ENCODE data around the gene ZNF518A. TPM values are rescaled to one million over a fixed set of nuclear protein-coding genes. Genes with fewer than 3 reads are reported as not detected.

ZNF518A gene
- polyA plus RNA-seq, 3 donors, result 9.5 to 15.8 (median 13.2) TPM

DNA sequence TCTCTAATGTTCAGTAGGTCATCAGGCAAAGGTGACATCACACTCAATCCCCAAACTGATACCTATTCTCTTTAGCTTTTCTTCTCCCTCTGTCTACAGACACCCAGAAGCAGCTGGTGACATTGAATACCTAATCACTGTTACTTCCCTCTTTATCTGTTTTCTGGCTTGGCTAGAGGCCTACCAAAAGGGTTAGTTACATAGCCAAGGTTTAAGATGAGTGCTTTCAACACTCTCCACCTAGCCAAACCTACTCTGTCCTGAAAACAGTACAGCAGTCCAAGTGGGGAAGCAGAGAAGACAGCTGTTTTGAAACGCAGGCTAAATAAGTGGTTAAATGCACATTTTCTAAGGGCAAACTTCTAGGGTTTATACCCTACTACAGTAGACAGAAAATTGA, 47.3 kb upstream of the ZNF518A start:
- WGBS (ENCODE audit: insufficient coverage), result no CpG with 5 or more reads among the region's 1 CpG
- Histone ChIP-seq H3K9me3 (replicated peaks in 1 of 2; ENCODE audit: control insufficient read depth in 1 of 2, insufficient read depth in 1 of 2, low read length in 2 of 2) (no peaks in the 10 kb centered on the region), H3K27ac (ENCODE audit: low read depth in 1 of 2, low read length in 2 of 2) (no peak overlapping the region)

GRCh38 chr10:96089116-96089515, 41.0 kb upstream of the ZNF518A start:
- peaks cover 16 to 27% (median 21%) of the 10 kb centered on the region in 3 donors for H3K27me3 Mint-ChIP-seq (ENCODE audit: low read depth in 3 of 3)
- Histone ChIP-seq H3K27ac (ENCODE audit: low read depth in 1 of 2, low read length in 2 of 2) (peak overlapping the region in 1 of 2 donors; percentile 98), H3K4me1 (ENCODE audit: control insufficient read depth in 1 of 2, insufficient read depth in 2 of 2, low read length in 2 of 2) (peaks cover 7 to 12% of the 10 kb centered on the region in 2 donors), H3K9me3 (replicated peaks in 1 of 2; ENCODE audit: control insufficient read depth in 1 of 2, insufficient read depth in 1 of 2, low read length in 2 of 2) (peaks cover 7 to 12% of the 10 kb centered on the region in 2 donors), H3K27me3 (ENCODE audit: control insufficient read depth in 2 of 2, insufficient read depth in 2 of 2, low read length in 2 of 2) (peaks cover 18 to 22% of the 10 kb centered on the region in 2 donors), H3K9ac (ENCODE audit: insufficient read depth, low read length, poor library complexity, severe bottlenecking) (no peak overlapping the region), H3K4me2 (replicated peaks; ENCODE audit: extremely low read depth, low read length, poor library complexity, severe bottlenecking) (peak overlapping the region; percentile 81), H3K79me2 (ENCODE audit: insufficient read depth, low read length) (no peaks in the 10 kb centered on the region), H2AFZ (ENCODE audit: insufficient read depth, low read depth, low read length, poor library complexity, severe bottlenecking) (peak overlapping the region; percentile 90), H4K20me1 (ENCODE audit: insufficient read depth, low read length) (no peaks in the 10 kb centered on the region), H3K36me3 (replicated peaks in 1 of 2; ENCODE audit: control insufficient read depth in 1 of 2, insufficient read depth in 2 of 2, low read length in 2 of 2) (no peaks in the 10 kb centered on the region), H3K4me3 (replicated peaks in 1 of 3; ENCODE audit: low read depth in 2 of 3, low read length in 3 of 3) (peak overlapping the region in 2 of 3 experiments; percentile 81 to 97)
- peaks cover 3 to 23% (median 22%) of the 10 kb centered on the region in 7 donors for H3K9me3 Mint-ChIP-seq
- peaks cover 7% of the 10 kb centered on the region for H3K4me1 Mint-ChIP-seq
- peak overlapping the region in 1 of 7 donors; percentile 99 for H3K27ac Mint-ChIP-seq
- WGBS (ENCODE audit: insufficient coverage), result no CpG with 5 or more reads among the region's 2 CpGs
- peak overlapping the region; percentile 92 to 95 for H3K4me3 Mint-ChIP-seq
- intact Hi-C loops (cut with micrococcal nuclease), result loop anchor here in 1 of 2 donors (5.0 kb wide), 1 partner anchor 47 kb away; the partner anchor contains the start of gene CCNJ
- H3K36me3 Mint-ChIP-seq, result peaks cover 4 to 14% of the 10 kb centered on the region in 2 donors
- no peak for DNase-seq
- TF ChIP-seq, protein P1, sequence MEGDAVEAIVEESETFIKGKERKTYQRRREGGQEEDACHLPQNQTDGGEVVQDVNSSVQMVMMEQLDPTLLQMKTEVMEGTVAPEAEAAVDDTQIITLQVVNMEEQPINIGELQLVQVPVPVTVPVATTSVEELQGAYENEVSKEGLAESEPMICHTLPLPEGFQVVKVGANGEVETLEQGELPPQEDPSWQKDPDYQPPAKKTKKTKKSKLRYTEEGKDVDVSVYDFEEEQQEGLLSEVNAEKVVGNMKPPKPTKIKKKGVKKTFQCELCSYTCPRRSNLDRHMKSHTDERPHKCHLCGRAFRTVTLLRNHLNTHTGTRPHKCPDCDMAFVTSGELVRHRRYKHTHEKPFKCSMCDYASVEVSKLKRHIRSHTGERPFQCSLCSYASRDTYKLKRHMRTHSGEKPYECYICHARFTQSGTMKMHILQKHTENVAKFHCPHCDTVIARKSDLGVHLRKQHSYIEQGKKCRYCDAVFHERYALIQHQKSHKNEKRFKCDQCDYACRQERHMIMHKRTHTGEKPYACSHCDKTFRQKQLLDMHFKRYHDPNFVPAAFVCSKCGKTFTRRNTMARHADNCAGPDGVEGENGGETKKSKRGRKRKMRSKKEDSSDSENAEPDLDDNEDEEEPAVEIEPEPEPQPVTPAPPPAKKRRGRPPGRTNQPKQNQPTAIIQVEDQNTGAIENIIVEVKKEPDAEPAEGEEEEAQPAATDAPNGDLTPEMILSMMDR (IDR thresholded peaks at IDR 0.05), result no peak

More for the DNA sequence above, 47.3 kb upstream of the ZNF518A start:
- no peak overlapping the region for H3K9ac ChIP-seq (ENCODE audit: insufficient read depth, low read length, poor library complexity, severe bottlenecking)
- TF ChIP-seq, protein P1 (IDR thresholded peaks at IDR 0.05), result no peak
- no peaks in the 10 kb centered on the region for H4K20me1 ChIP-seq (ENCODE audit: insufficient read depth, low read length)
- H3K27ac Mint-ChIP-seq, result no peak overlapping the region
- DNase-seq, result no peak
- H3K4me1 ChIP-seq (ENCODE audit: control insufficient read depth in 1 of 2, insufficient read depth in 2 of 2, low read length in 2 of 2), result no peaks in the 10 kb centered on the region
- no peak overlapping the region for H3K4me3 ChIP-seq (replicated peaks in 1 of 3; ENCODE audit: low read depth in 2 of 3, low read length in 3 of 3)
- peaks cover 17 to 29% of the 10 kb centered on the region in 2 donors for H3K36me3 Mint-ChIP-seq
- no peaks in the 10 kb centered on the region for H3K79me2 ChIP-seq (ENCODE audit: insufficient read depth, low read length)
- H3K4me1 Mint-ChIP-seq, result no peaks in the 10 kb centered on the region
- intact Hi-C loops (cut with micrococcal nuclease), result no loop called here
- no peak overlapping the region for H3K4me2 ChIP-seq (replicated peaks; ENCODE audit: extremely low read depth, low read length, poor library complexity, severe bottlenecking)
- H3K27me3 Mint-ChIP-seq (ENCODE audit: low read depth in 3 of 3), result no peaks in the 10 kb centered on the region
- H3K36me3 ChIP-seq (replicated peaks in 1 of 2; ENCODE audit: control insufficient read depth in 1 of 2, insufficient read depth in 2 of 2, low read length in 2 of 2), result no peaks in the 10 kb centered on the region
- H3K9me3 Mint-ChIP-seq, result peaks cover 0 to 1% (median 0%) of the 10 kb centered on the region in 7 donors
- H3K27me3 ChIP-seq (ENCODE audit: control insufficient read depth in 2 of 2, insufficient read depth in 2 of 2, low read length in 2 of 2), result no peaks in the 10 kb centered on the region
- no peak overlapping the region for H2AFZ ChIP-seq (ENCODE audit: insufficient read depth, low read depth, low read length, poor library complexity, severe bottlenecking)
- no peak overlapping the region for H3K4me3 Mint-ChIP-seq

Measured in CD14-positive monocyte (primary cell).